NCI-H1092 (cell line): Measurements from ENCODE around the gene RNF149.

Source experiments
- DNase-seq: peaks from one replicate; lab custom pipeline; 2025; lab: John Stamatoyannopoulos, UW

The RNF149 gene

DNA sequence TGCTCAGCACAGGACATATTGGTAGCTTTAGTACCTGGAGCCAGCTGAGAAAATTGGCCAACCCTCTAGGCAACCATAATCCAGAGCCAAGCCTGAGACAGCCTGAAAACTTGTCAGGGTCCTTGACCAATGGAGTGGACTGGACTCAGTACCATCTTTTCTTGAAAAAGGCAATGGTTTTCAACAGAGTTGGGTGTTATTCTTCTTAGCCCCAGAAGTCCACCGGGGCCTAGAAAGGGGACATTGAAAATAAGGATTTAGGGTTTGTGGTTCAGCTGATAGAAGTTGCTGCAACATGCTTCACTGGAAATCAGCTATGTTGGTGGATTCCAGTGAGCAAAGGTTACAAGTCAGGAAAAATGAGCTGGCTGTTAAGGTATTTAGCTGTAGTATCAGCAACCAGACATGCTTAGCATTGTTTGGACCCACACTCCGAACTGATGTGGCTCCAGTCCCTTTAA lies 77.9 kb downstream of the RNF149 start:
- DNase-seq, result no peak
